ENCODE results near the gene RIPOR3. TPM values are rescaled to one million over a fixed set of nuclear protein-coding genes. Genes with fewer than 3 reads are reported as not detected.
"Not testable (repeated sequence)": the region's sequence is repeated elsewhere in the genome, so short reads cannot be mapped to it uniquely, and the experiment has no call there.

The RIPOR3 gene
- total RNA-seq, 1 donor from 2014 or later = 0.44 TPM

GRCh38 chr20:50680105-50680960 is 11.0 kb downstream of the RIPOR3 start:
- H3K27ac Mint-ChIP-seq (ENCODE audit: unreplicated experiment) = peak overlapping the region; percentile 50
- H3K4me1 Mint-ChIP-seq = peaks cover 7% of the 10 kb centered on the region
- no peak for TF ChIP-seq CTCF (conservative IDR thresholded peaks at IDR 0.05)
- DNase-seq (ENCODE audit: low read depth, low spot score) = no peak
- no peaks in the 10 kb centered on the region for H3K9me3 Mint-ChIP-seq
- no peaks in the 10 kb centered on the region for H3K36me3 Mint-ChIP-seq (ENCODE audit: low read depth)
- H3K27me3 Mint-ChIP-seq (ENCODE audit: low read depth) = no peaks in the 10 kb centered on the region
- H3K4me3 Mint-ChIP-seq = no peak overlapping the region

- Mint-ChIP-seq H3K27ac (ENCODE audit: unreplicated experiment) (peak overlapping the region; percentile 50), H3K4me1 (peaks cover 7% of the 10 kb centered on the region), H3K27me3 (ENCODE audit: low read depth) (no peaks in the 10 kb centered on the region), H3K9me3 (no peaks in the 10 kb centered on the region), H3K36me3 (ENCODE audit: low read depth) (no peaks in the 10 kb centered on the region), H3K4me3 (no peak overlapping the region)
- TF ChIP-seq CTCF (conservative IDR thresholded peaks at IDR 0.05) = no peak
- DNase-seq (ENCODE audit: low read depth, low spot score) = no peak
Observed at GRCh38 chr20:50679753-50680104, 11.6 kb downstream of the RIPOR3 start.

GRCh38 chr20:50678169-50678898 is 13.0 kb downstream of the RIPOR3 start:
- Mint-ChIP-seq H3K27ac (ENCODE audit: unreplicated experiment) (no peak overlapping the region), H3K36me3 (ENCODE audit: low read depth) (no peaks in the 10 kb centered on the region), H3K4me1 (peaks cover 12% of the 10 kb centered on the region), H3K9me3 (no peaks in the 10 kb centered on the region), H3K4me3 (no peak overlapping the region), H3K27me3 (ENCODE audit: low read depth) (no peaks in the 10 kb centered on the region)
- TF ChIP-seq CTCF (conservative IDR thresholded peaks at IDR 0.05) = no peak
- DNase-seq (ENCODE audit: low read depth, low spot score) = no peak

GRCh38 chr20:50676858-50677257 is 14.5 kb downstream of the RIPOR3 start:
- H3K36me3 Mint-ChIP-seq (ENCODE audit: low read depth) = no peaks in the 10 kb centered on the region
- H3K4me1 Mint-ChIP-seq = peaks cover 13% of the 10 kb centered on the region
- H3K4me3 Mint-ChIP-seq = no peak overlapping the region
- no peak for TF ChIP-seq CTCF (conservative IDR thresholded peaks at IDR 0.05)
- no peaks in the 10 kb centered on the region for H3K27me3 Mint-ChIP-seq (ENCODE audit: low read depth)
- H3K27ac Mint-ChIP-seq (ENCODE audit: unreplicated experiment) = no peak overlapping the region
- DNase-seq (ENCODE audit: low read depth, low spot score) = no peak
- H3K9me3 Mint-ChIP-seq = no peaks in the 10 kb centered on the region

- H3K9me3 Mint-ChIP-seq; H3K4me3 Mint-ChIP-seq; DNase-seq (ENCODE audit: low read depth, low spot score); H3K27me3 Mint-ChIP-seq (ENCODE audit: low read depth); H3K36me3 Mint-ChIP-seq (ENCODE audit: low read depth); H3K27ac Mint-ChIP-seq (ENCODE audit: unreplicated experiment): not testable (repeated sequence)
- peaks cover 13% of the 10 kb centered on the region for H3K4me1 Mint-ChIP-seq
Observed at GRCh38 chr20:50676377-50676731, 15.0 kb downstream of the RIPOR3 start.

Measured in neural crest cell (in vitro differentiated cells).